HepG2 (cell line): Measurements from ENCODE around the gene DIABLO. TPM values are rescaled to one million over a fixed set of nuclear protein-coding genes. Genes with fewer than 3 reads are reported as not detected.
A peak's percentile ranks its signal among the peaks of the same experiment; 100 is the strongest.

ENCODE experiments used
- ARNT2 ChIP-seq: sonication (generic); formaldehyde crosslinking; IDR thresholded peaks from 2 replicates; pipeline ENCODE4 v1.8.0; 2022; ENCODE audit warnings: mild to moderate bottlenecking, low read depth, missing genetic modification reagents, moderate library complexity
- DNMT3B ChIP-seq: conservative IDR thresholded peaks from 2 replicates; pipeline ENCODE4 v1.6.1; 2016; ENCODE audit warnings: missing biosample characterization, control low read depth
- DR1 ChIP-seq: sonication (generic); formaldehyde crosslinking; IDR thresholded peaks from 2 replicates; pipeline ENCODE4 v1.8.0; 2021; ENCODE audit warnings: mild to moderate bottlenecking, missing genetic modification reagents, inconsistent platforms
- EHMT2 ChIP-seq: fragments of 200-600 bp; sonication (generic); IDR thresholded peaks from 2 replicates; pipeline ENCODE4 v1.7.0; 2017; ENCODE audit warnings: antibody characterized with exemption, low read depth, low read length, borderline replicate concordance
- ETV5 ChIP-seq: IDR thresholded peaks from 2 replicates; pipeline ENCODE4 v1.6.1; 2018; ENCODE audit warnings: missing biosample characterization, missing genetic modification reagents, inconsistent platforms, borderline replicate concordance
- FLYWCH1 ChIP-seq: sonication (generic); formaldehyde crosslinking; IDR thresholded peaks from 2 replicates; pipeline ENCODE4 v1.8.1; 2023; ENCODE audit warnings: mild to moderate bottlenecking, missing genetic modification reagents
- HMGA1 ChIP-seq: sonication (generic); formaldehyde crosslinking; conservative IDR thresholded peaks from 2 replicates; pipeline ENCODE4 v1.4.0; 2020; ENCODE audit warnings: missing genetic modification reagents
- KDM4B ChIP-seq: sonication (generic); formaldehyde crosslinking; IDR thresholded peaks from 2 replicates; pipeline ENCODE4 v1.4.0; 2020; ENCODE audit warnings: missing genetic modification reagents
- MATR3 ChIP-seq: sonication (generic); formaldehyde crosslinking; IDR thresholded peaks from 2 replicates; pipeline ENCODE4 v1.4.0; 2020; ENCODE audit warnings: missing genetic modification reagents
- MED13 ChIP-seq: sonication (generic); formaldehyde crosslinking; IDR thresholded peaks from 2 replicates; pipeline ENCODE4 v1.5.0; 2020; ENCODE audit warnings: missing genetic modification reagents
- MED8 ChIP-seq: sonication (generic); formaldehyde crosslinking; IDR thresholded peaks from 2 replicates; pipeline ENCODE4 v1.8.1; 2023; ENCODE audit warnings: mild to moderate bottlenecking, missing genetic modification reagents; ENCODE audit not compliant: insufficient replicate concordance
- MXD4 ChIP-seq: IDR thresholded peaks from 2 replicates; pipeline ENCODE4 v1.6.1; 2016; ENCODE audit warnings: mild to moderate bottlenecking, missing biosample characterization, missing genetic modification reagents
- NRL ChIP-seq: sonication (generic); formaldehyde crosslinking; IDR thresholded peaks from 2 replicates; pipeline ENCODE4 v1.5.0; 2020; ENCODE audit warnings: missing genetic modification reagents, mild to moderate bottlenecking, moderate library complexity, borderline replicate concordance
- PLSCR1 ChIP-seq: sonication (generic); formaldehyde crosslinking; IDR thresholded peaks from 2 replicates; pipeline ENCODE4 v1.5.0; 2020; ENCODE audit warnings: missing genetic modification reagents, mild to moderate bottlenecking, borderline replicate concordance
- POLR2AphosphoS5 ChIP-seq: IDR thresholded peaks from 2 replicates; pipeline ENCODE4 v1.6.1; 2012; ENCODE audit warnings: low read depth, low read length
- RBFOX2 ChIP-seq: fragments of 200-400 bp; formaldehyde crosslinking; IDR thresholded peaks from 2 replicates; pipeline ENCODE4 v1.6.1; 2017; ENCODE audit warnings: low read depth, mild to moderate bottlenecking, low read length
- RORA ChIP-seq: sonication (generic); formaldehyde crosslinking; IDR thresholded peaks from 2 replicates; pipeline ENCODE4 v1.5.0; 2020; ENCODE audit warnings: mild to moderate bottlenecking, missing genetic modification reagents, moderate library complexity
- SMYD3 ChIP-seq: sonication (generic); formaldehyde crosslinking; IDR thresholded peaks from 2 replicates; pipeline ENCODE4 v1.8.1; 2023; ENCODE audit warnings: mild to moderate bottlenecking, missing genetic modification reagents
- SPEN ChIP-seq: sonication (generic); formaldehyde crosslinking; IDR thresholded peaks from 2 replicates; pipeline ENCODE4 v1.5.1; 2020; ENCODE audit warnings: low read depth, mild to moderate bottlenecking, missing genetic modification reagents
- STAT5B ChIP-seq: sonication (generic); formaldehyde crosslinking; IDR thresholded peaks from 2 replicates; pipeline ENCODE4 v1.4.0; 2020; ENCODE audit warnings: missing genetic modification reagents
- YEATS4 ChIP-seq: sonication (generic); formaldehyde crosslinking; IDR thresholded peaks from 2 replicates; pipeline ENCODE4 v1.4.0; 2020; ENCODE audit warnings: missing genetic modification reagents, borderline replicate concordance
- ZFP36L2 ChIP-seq: sonication (generic); formaldehyde crosslinking; IDR thresholded peaks from 2 replicates; pipeline ENCODE4 v1.4.0; 2020; ENCODE audit warnings: missing genetic modification reagents
- ZNF121 ChIP-seq: sonication (generic); formaldehyde crosslinking; IDR thresholded peaks from 2 replicates; pipeline ENCODE4 v1.5.0; 2020; ENCODE audit warnings: mild to moderate bottlenecking, missing genetic modification reagents
- ZNF263 ChIP-seq: sonication (generic); formaldehyde crosslinking; IDR thresholded peaks from 2 replicates; pipeline ENCODE4 v1.4.0; 2020; ENCODE audit warnings: missing genetic modification reagents
- ZNF446 ChIP-seq: sonication (generic); formaldehyde crosslinking; IDR thresholded peaks from 2 replicates; pipeline ENCODE4 v1.5.0; 2020; ENCODE audit warnings: mild to moderate bottlenecking, missing genetic modification reagents
- ZNF460 ChIP-seq: sonication (generic); formaldehyde crosslinking; IDR thresholded peaks from 2 replicates; pipeline ENCODE4 v1.5.1; 2020; ENCODE audit warnings: missing genetic modification reagents, mild to moderate bottlenecking, borderline replicate concordance
- ZNF468 ChIP-seq: sonication (generic); formaldehyde crosslinking; IDR thresholded peaks from 2 replicates; pipeline ENCODE4 v1.8.0; 2022; ENCODE audit warnings: mild to moderate bottlenecking, moderate library complexity, missing genetic modification reagents
- ZNF672 ChIP-seq: sonication (generic); formaldehyde crosslinking; IDR thresholded peaks from 2 replicates; pipeline ENCODE4 v1.8.1; 2022; ENCODE audit warnings: missing genetic modification reagents
- polyA plus RNA-seq, 8 experiments: library from polyadenylated mRNA; depleted of rRNA in 3 of 8; stranded (reverse) in 7 of 8; unstranded in 1 of 8; fragments of >200 nt; fragmentation: Illumina TruSeq in 4 of 8; extraction: Trizol in 4 of 8; gene quantifications; 2 replicates each; pipeline versions ENCODE4 v1.2.1 to v1.2.3, GENCODE V29; 2011 to 2016; ENCODE audit warnings: low read depth in 4 of 8, missing spikeins in 1 of 8, mixed read lengths in 1 of 8; ENCODE audit not compliant: insufficient read depth in 1 of 8
- total RNA-seq, 5 experiments: library from RNA; depleted of rRNA; stranded (reverse); fragments of >200 nt; fragmentation: Illumina TruSeq; extraction: Trizol; gene quantifications; 2 replicates each; pipeline ENCODE4 v1.2.3, GENCODE V29; 2016; ENCODE audit warnings: low read depth in 1 of 5
- TF ChIP-seq, protein P1 (sequence below): sonication (generic); formaldehyde crosslinking; IDR thresholded peaks from 2 replicates; pipeline ENCODE4 v1.5.0; 2020; ENCODE audit warnings: missing genetic modification reagents, mild to moderate bottlenecking, borderline replicate concordance
- TF ChIP-seq, protein P2 (sequence below): sonication (generic); formaldehyde crosslinking; IDR thresholded peaks from 2 replicates; pipeline ENCODE4 v1.4.0; 2020; ENCODE audit warnings: mild to moderate bottlenecking, missing genetic modification reagents

Gene DIABLO
- total and polyA plus RNA-seq, 2 of the 13 experiments (the other 11 are each of a cell fraction or from before 2014, with no cell fraction given), result 20.7 to 70.9 TPM

GRCh38 chr12:122225683-122226365 is at the start of gene DIABLO (continued):
- TF ChIP-seq MED13 (no peak), MED8 (CRISPR knock-in tag) (peak; percentile 82), RBFOX2 (peak; percentile 98), FLYWCH1 (CRISPR knock-in tag) (no peak), MATR3 (no peak), STAT5B (CRISPR knock-in tag) (0 out of 2 replicates have a peak, but pooled peaks have one; percentile 60), EHMT2 (no peak), ZNF263 (peak; percentile 87), POLR2AphosphoS5 (peak; percentile 93), ZNF460 (no peak; the same call in 1 of the 2 replicates), ZNF468 (CRISPR knock-in tag) (no peak; the same call in 1 of the 2 replicates), ETV5 (peak; percentile 90), NRL (CRISPR knock-in tag) (peak; percentile 78; the same call in 1 of the 2 replicates), SMYD3 (CRISPR knock-in tag) (no peak), HMGA1 (CRISPR knock-in tag) (no peak), ZFP36L2 (CRISPR knock-in tag) (0 out of 2 replicates have a peak, but pooled peaks have one; percentile 54), RORA (CRISPR knock-in tag) (no peak), PLSCR1 (CRISPR knock-in tag) (no peak), ZNF672 (CRISPR knock-in tag) (no peak), KDM4B (peak; percentile 67), ZNF446 (no peak), ARNT2 (CRISPR knock-in tag) (peak; percentile 17; the same call in 1 of the 2 replicates), DR1 (CRISPR knock-in tag) (peak; percentile 65), SPEN (peak; percentile 85), DNMT3B (CRISPR knock-in tag) (no peak; the same call in 1 of the 2 replicates), MXD4 (CRISPR knock-in tag) (peak; percentile 76; the same call in 1 of the 2 replicates), YEATS4 (CRISPR knock-in tag) (peak; percentile 89; the same call in 1 of the 2 replicates), ZNF121 (no peak)
- TF ChIP-seq, protein P1, sequence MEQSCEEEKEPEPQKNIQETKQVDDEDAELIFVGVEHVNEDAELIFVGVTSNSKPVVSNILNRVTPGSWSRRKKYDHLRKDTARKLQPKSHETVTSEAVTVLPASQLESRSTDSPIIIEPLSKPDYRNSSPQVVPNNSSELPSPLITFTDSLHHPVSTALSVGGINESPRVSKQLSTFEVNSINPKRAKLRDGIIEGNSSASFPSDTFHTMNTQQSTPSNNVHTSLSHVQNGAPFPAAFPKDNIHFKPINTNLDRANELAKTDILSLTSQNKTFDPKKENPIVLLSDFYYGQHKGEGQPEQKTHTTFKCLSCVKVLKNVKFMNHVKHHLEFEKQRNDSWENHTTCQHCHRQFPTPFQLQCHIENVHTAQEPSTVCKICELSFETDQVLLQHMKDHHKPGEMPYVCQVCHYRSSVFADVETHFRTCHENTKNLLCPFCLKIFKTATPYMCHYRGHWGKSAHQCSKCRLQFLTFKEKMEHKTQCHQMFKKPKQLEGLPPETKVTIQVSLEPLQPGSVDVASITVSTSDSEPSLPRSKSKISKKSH, result peak; percentile 89; the same call in 1 of the 2 replicates
- TF ChIP-seq, protein P2, sequence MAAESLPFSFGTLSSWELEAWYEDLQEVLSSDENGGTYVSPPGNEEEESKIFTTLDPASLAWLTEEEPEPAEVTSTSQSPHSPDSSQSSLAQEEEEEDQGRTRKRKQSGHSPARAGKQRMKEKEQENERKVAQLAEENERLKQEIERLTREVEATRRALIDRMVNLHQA (CRISPR knock-in tag), result no peak
